Neural cell (in vitro differentiated cells): ENCODE measurements around the gene TGM4. TPM values are rescaled to one million over a fixed set of nuclear protein-coding genes. Genes with fewer than 3 reads are reported as not detected.

Experiments used
- H2AFZ ChIP-seq: fragments of 200-600, 300-800 bp; sonication (generic), shearing (Covaris generic); 2 replicates; pipeline ENCODE4 v1.6.0; 2014; ENCODE audit warnings: low read depth, mild to moderate bottlenecking, antibody characterized with exemption, low read length, moderate library complexity
- H3F3A ChIP-seq: fragments of 200-600 bp; shearing (Covaris generic); 2 replicates; pipeline ENCODE4 v1.6.1; 2016; ENCODE audit warnings: mild to moderate bottlenecking, moderate library complexity, mixed read lengths, antibody characterized with exemption, low read length; ENCODE audit not compliant: insufficient read depth, poor library complexity, severe bottlenecking
- H3K27ac ChIP-seq: fragments of 200-600, 300-800 bp; sonication (generic), shearing (Covaris generic); 2 replicates; pipeline ENCODE4 v1.5.1; 2014; ENCODE audit warnings: mild to moderate bottlenecking, low read length, moderate library complexity
- H3K27me3 ChIP-seq: fragments of 300-800, 200-600 bp; sonication (generic), shearing (Covaris generic); 2 replicates; pipeline ENCODE4 v1.6.0; 2014; ENCODE audit warnings: mild to moderate bottlenecking, low read depth, low read length, moderate library complexity; ENCODE audit not compliant: insufficient read depth
- H3K36me3 ChIP-seq: fragments of 300-800, 200-600 bp; sonication (generic), shearing (Covaris generic); 2 replicates; pipeline ENCODE4 v1.5.1; 2014; ENCODE audit warnings: mild to moderate bottlenecking, antibody characterized with exemption, low read length, moderate library complexity; ENCODE audit not compliant: insufficient read depth
- H3K4me2 ChIP-seq: fragments of 300-800, 200-600 bp; sonication (generic), shearing (Covaris generic); 2 replicates; pipeline ENCODE4 v1.6.0; 2014; ENCODE audit warnings: mild to moderate bottlenecking, low read length
- H3K4me3 ChIP-seq: fragments of 300-800, 200-600 bp; sonication (generic), shearing (Covaris generic); 2 replicates; pipeline ENCODE4 v1.5.1; 2014; ENCODE audit warnings: mild to moderate bottlenecking, low read length, moderate library complexity
- H3K79me2 ChIP-seq: fragments of 200-600 bp; shearing (Covaris generic); replicated peaks from 2 replicates; pipeline ENCODE4 v1.6.0; 2014; ENCODE audit warnings: mild to moderate bottlenecking, low read length, moderate library complexity; ENCODE audit not compliant: insufficient read depth
- H3K9ac ChIP-seq: fragments of 300-800, 200-600 bp; sonication (generic), shearing (Covaris generic); 2 replicates; pipeline ENCODE4 v1.6.1; 2016; ENCODE audit warnings: mild to moderate bottlenecking, low read length, mixed read lengths
- H3K9me2 ChIP-seq: fragments of 200-600 bp; shearing (Covaris generic); 2 replicates; pipeline ENCODE4 v1.6.1; 2016; ENCODE audit warnings: mild to moderate bottlenecking, low read length, mixed read lengths; ENCODE audit not compliant: insufficient read depth
- H3K9me3 ChIP-seq: fragments of 200-600, 300-800 bp; sonication (generic), shearing (Covaris generic); 2 replicates; pipeline ENCODE4 v1.6.1; 2016; ENCODE audit warnings: mild to moderate bottlenecking, mixed run types, low read length, moderate library complexity, mixed read lengths
- H4K20me1 ChIP-seq: fragments of 200-600 bp; shearing (Covaris generic); 2 replicates; pipeline ENCODE4 v1.6.1; 2016; ENCODE audit warnings: mild to moderate bottlenecking, mixed run types; ENCODE audit not compliant: insufficient read depth
- EP300 ChIP-seq: fragments of 450-650 bp; conservative IDR thresholded peaks from 2 replicates; pipeline ENCODE4 v1.6.1; 2014; ENCODE audit warnings: antibody characterized with exemption, mild to moderate bottlenecking, moderate library complexity; ENCODE audit not compliant: poor library complexity, severe bottlenecking
- EZH2 ChIP-seq: fragments of 200-600, 300-800 bp; shearing (Covaris generic), sonication (generic); IDR thresholded peaks from 2 replicates; pipeline ENCODE4 v1.6.1; 2014; ENCODE audit warnings: antibody characterized with exemption, low read length, borderline replicate concordance, mild to moderate bottlenecking; ENCODE audit not compliant: insufficient read depth, poor library complexity, severe bottlenecking
- MXI1 ChIP-seq: fragments of 450-650 bp; conservative IDR thresholded peaks from 2 replicates; pipeline ENCODE4 v1.6.1; 2014; ENCODE audit warnings: antibody characterized with exemption, mild to moderate bottlenecking; ENCODE audit not compliant: poor library complexity, severe bottlenecking
- POLR2AphosphoS5 ChIP-seq: IDR thresholded peaks from 2 replicates; pipeline ENCODE4 v1.6.1; 2012
- SMC3 ChIP-seq: fragments of 450-650 bp; conservative IDR thresholded peaks from 2 replicates; pipeline ENCODE4 v1.6.1; 2014; ENCODE audit warnings: antibody characterized with exemption, mild to moderate bottlenecking, moderate library complexity; ENCODE audit not compliant: poor library complexity
- polyA plus RNA-seq: library from polyadenylated mRNA; depleted of rRNA; stranded (reverse); fragments of >200 nt; gene quantifications from 2 replicates; pipeline ENCODE4 v1.2.3, GENCODE V29; 2014
- TF ChIP-seq, protein P1 (sequence below): fragments of 450-650 bp; IDR thresholded peaks from 2 replicates; pipeline ENCODE4 v1.5.1; 2014; ENCODE audit warnings: antibody characterized with exemption, mild to moderate bottlenecking, moderate library complexity; ENCODE audit not compliant: poor library complexity, severe bottlenecking
- TF ChIP-seq, protein P2 (sequence below): IDR thresholded peaks from 2 replicates; pipeline ENCODE4 v1.6.1; 2012; ENCODE audit warnings: borderline replicate concordance

TGM4 gene
- polyA plus RNA-seq, 1 donor from 2014 or later = not detected

- no peak overlapping the region for H2AFZ ChIP-seq
- no peak overlapping the region for H3K4me2 ChIP-seq
- H3F3A ChIP-seq = no peaks in the 10 kb centered on the region
- no peaks in the 10 kb centered on the region for H4K20me1 ChIP-seq
- H3K79me2 ChIP-seq = no peaks in the 10 kb centered on the region
- no peak overlapping the region for H3K4me3 ChIP-seq
- no peak for TF ChIP-seq SMC3
- TF ChIP-seq EP300 = no peak
- no peak for TF ChIP-seq EZH2
- TF ChIP-seq, protein P1, sequence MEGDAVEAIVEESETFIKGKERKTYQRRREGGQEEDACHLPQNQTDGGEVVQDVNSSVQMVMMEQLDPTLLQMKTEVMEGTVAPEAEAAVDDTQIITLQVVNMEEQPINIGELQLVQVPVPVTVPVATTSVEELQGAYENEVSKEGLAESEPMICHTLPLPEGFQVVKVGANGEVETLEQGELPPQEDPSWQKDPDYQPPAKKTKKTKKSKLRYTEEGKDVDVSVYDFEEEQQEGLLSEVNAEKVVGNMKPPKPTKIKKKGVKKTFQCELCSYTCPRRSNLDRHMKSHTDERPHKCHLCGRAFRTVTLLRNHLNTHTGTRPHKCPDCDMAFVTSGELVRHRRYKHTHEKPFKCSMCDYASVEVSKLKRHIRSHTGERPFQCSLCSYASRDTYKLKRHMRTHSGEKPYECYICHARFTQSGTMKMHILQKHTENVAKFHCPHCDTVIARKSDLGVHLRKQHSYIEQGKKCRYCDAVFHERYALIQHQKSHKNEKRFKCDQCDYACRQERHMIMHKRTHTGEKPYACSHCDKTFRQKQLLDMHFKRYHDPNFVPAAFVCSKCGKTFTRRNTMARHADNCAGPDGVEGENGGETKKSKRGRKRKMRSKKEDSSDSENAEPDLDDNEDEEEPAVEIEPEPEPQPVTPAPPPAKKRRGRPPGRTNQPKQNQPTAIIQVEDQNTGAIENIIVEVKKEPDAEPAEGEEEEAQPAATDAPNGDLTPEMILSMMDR = no peak
- TF ChIP-seq, protein P2, sequence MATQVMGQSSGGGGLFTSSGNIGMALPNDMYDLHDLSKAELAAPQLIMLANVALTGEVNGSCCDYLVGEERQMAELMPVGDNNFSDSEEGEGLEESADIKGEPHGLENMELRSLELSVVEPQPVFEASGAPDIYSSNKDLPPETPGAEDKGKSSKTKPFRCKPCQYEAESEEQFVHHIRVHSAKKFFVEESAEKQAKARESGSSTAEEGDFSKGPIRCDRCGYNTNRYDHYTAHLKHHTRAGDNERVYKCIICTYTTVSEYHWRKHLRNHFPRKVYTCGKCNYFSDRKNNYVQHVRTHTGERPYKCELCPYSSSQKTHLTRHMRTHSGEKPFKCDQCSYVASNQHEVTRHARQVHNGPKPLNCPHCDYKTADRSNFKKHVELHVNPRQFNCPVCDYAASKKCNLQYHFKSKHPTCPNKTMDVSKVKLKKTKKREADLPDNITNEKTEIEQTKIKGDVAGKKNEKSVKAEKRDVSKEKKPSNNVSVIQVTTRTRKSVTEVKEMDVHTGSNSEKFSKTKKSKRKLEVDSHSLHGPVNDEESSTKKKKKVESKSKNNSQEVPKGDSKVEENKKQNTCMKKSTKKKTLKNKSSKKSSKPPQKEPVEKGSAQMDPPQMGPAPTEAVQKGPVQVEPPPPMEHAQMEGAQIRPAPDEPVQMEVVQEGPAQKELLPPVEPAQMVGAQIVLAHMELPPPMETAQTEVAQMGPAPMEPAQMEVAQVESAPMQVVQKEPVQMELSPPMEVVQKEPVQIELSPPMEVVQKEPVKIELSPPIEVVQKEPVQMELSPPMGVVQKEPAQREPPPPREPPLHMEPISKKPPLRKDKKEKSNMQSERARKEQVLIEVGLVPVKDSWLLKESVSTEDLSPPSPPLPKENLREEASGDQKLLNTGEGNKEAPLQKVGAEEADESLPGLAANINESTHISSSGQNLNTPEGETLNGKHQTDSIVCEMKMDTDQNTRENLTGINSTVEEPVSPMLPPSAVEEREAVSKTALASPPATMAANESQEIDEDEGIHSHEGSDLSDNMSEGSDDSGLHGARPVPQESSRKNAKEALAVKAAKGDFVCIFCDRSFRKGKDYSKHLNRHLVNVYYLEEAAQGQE = no peak
- no peaks in the 10 kb centered on the region for H3K9me3 ChIP-seq
- no peaks in the 10 kb centered on the region for H3K9me2 ChIP-seq
- no peak overlapping the region for H3K27ac ChIP-seq
- H3K9ac ChIP-seq = no peak overlapping the region
- no peaks in the 10 kb centered on the region for H3K27me3 ChIP-seq
- H3K36me3 ChIP-seq = no peaks in the 10 kb centered on the region
Measured at GRCh38 chr3:44950275-44950734, 75.9 kb downstream of the TGM4 start.

- Histone ChIP-seq H3K27ac (no peak overlapping the region), H3K9ac (no peak overlapping the region), H3F3A (no peaks in the 10 kb centered on the region), H3K36me3 (no peaks in the 10 kb centered on the region), H3K9me2 (no peaks in the 10 kb centered on the region), H3K4me2 (no peak overlapping the region), H3K4me3 (no peak overlapping the region), H3K9me3 (no peaks in the 10 kb centered on the region), H4K20me1 (no peaks in the 10 kb centered on the region), H3K27me3 (no peaks in the 10 kb centered on the region), H2AFZ (no peak overlapping the region), H3K79me2 (no peaks in the 10 kb centered on the region)
- no peak for TF ChIP-seq POLR2AphosphoS5
- TF ChIP-seq, protein P2 = no peak
- no peak for TF ChIP-seq MXI1
- no peak for TF ChIP-seq SMC3
Measured at GRCh38 chr3:44952689-44953088, 78.3 kb downstream of the TGM4 start.
